HPDE6-E6E7 (cell line): Measurements from ENCODE around the gene LRSAM1.

Experiments used
- DNase-seq: peaks from one replicate; pipeline ENCODE4 v3.0.0; 2011; ENCODE audit warnings: missing footprints; ENCODE audit errors: extremely low spot score

Gene LRSAM1

GRCh38 chr9:127516835-127517607, 65.7 kb downstream of the LRSAM1 start:
- DNase-seq: no peak

GRCh38 chr9:127517620-127518019, 66.3 kb downstream of the LRSAM1 start:
- no peak for DNase-seq

- no peak for DNase-seq
Observed at GRCh38 chr9:127518091-127518856, 67.0 kb downstream of the LRSAM1 start.

- DNase-seq: peak; percentile 95
Observed at GRCh38 chr9:127519301-127520166, 68.2 kb downstream of the LRSAM1 start.

- DNase-seq: no peak
Observed at GRCh38 chr9:127520941-127521918, 69.9 kb downstream of the LRSAM1 start.

GRCh38 chr9:127521919-127522304, 70.6 kb downstream of the LRSAM1 start:
- DNase-seq: no peak

- DNase-seq: peak; percentile 80
Observed at GRCh38 chr9:127522727-127523126, 71.4 kb downstream of the LRSAM1 start.

GRCh38 chr9:127523312-127523851, 72.1 kb downstream of the LRSAM1 start:
- DNase-seq: no peak

GRCh38 chr9:127524373-127524772, 73.1 kb downstream of the LRSAM1 start:
- no peak for DNase-seq

- no peak for DNase-seq
Observed at GRCh38 chr9:127525401-127526188, 74.3 kb downstream of the LRSAM1 start.

GRCh38 chr9:127526655-127527559, 75.6 kb downstream of the LRSAM1 start:
- no peak for DNase-seq

- DNase-seq: no peak
Observed at GRCh38 chr9:127527560-127528268, 76.4 kb downstream of the LRSAM1 start.

GRCh38 chr9:127528422-127529251, 77.3 kb downstream of the LRSAM1 start:
- DNase-seq: no peak

GRCh38 chr9:127529671-127530070, 78.4 kb downstream of the LRSAM1 start:
- DNase-seq: no peak

- DNase-seq: no peak
Observed at GRCh38 chr9:127530206-127530941, 79.1 kb downstream of the LRSAM1 start.

GRCh38 chr9:127531676-127532075, 80.4 kb downstream of the LRSAM1 start:
- no peak for DNase-seq
